Measurements from ENCODE around the gene KCNQ2.
"Not testable (repeated sequence)": the region's sequence is repeated elsewhere in the genome, so short reads cannot be mapped to it uniquely, and the experiment has no call there.

KCNQ2 gene

GRCh38 chr20:63488315-63489251, 16.1 kb upstream of the KCNQ2 start:
- DNase-seq: no peak

DNA sequence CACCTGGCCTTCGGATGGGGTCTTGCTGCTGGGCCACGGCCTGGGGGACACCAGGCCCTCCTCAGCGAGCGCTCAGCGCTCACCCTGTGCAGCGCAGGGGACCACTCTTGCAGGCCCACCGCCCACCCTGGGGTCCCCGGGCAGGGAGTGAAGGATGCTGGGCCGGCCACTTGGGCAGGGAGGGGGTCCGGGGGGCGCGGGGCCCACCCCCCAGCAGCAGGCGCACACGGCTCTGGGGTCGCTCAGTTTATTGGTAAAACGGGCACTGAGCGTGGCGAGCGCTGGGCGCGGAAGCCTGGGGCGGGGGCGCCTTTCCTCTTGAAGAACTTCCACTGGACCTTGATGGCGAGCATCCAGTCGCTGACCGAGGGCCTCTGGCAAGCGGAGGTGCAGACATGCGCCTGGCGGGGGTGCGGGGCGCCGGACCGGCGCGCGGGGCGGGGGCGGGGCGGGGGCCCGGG, 15.4 kb upstream of the KCNQ2 start:
- DNase-seq: no peak

- DNase-seq: no peak
Observed at GRCh38 chr20:63487116-63487764, 14.8 kb upstream of the KCNQ2 start.

GRCh38 chr20:63486300-63486855, 13.9 kb upstream of the KCNQ2 start:
- DNase-seq: no peak

DNA sequence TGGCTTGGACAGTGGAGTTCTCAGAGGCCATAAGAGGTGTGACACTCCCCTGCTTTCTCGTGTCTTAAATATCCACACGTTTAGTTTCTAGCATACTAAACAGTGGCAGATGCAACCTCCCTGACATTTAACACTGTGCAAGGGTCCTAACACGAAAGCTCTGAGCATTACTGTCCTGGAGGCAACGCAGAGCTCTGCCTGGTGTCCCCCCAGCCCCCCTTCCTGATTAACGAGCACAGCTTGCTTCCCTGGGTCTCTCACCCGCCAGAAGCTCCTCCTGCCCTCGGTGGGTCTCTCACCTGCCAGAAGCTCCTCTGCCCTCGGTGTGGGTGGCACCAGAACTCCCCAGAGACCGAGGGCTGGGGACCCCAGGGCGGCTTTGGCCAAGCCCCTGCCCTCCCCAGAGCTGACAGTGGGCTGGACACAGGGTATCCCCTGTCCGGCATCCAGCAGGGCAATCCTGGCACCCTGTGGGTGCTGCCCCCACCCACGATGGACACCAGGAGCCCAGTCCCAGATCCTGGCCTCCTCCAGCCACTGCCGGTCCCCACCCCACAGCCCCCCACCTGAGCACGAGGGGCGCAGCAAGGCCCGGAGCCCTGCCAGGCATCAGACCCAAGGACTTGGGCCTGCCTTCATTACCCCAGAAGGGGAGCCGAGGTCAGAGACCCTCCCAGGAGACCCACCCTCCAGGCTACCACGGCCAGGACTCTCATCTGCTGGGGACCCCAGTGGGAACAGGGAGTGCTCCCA, 12.4 kb upstream of the KCNQ2 start:
- no peak for DNase-seq

DNA sequence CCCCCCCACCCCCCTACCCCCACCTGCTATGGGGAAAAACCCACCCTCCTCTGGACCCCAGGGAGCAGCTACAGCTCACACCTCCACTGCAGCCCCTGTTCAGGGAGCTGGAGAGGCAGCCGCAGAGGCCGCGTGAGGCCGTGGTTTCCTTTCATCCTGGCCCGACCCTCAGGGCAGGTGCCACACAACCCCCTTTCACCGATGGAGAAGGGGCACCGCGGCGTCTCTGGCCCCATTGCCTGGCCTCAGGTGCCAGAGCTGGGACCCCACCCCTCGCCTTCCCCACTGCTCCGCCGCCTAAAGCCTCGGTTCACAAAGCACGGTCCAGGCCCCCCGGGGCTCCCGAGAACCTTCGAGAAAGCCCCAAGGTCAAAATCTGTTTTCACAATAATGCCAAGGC, 11.8 kb upstream of the KCNQ2 start:
- no peak for DNase-seq

DNA sequence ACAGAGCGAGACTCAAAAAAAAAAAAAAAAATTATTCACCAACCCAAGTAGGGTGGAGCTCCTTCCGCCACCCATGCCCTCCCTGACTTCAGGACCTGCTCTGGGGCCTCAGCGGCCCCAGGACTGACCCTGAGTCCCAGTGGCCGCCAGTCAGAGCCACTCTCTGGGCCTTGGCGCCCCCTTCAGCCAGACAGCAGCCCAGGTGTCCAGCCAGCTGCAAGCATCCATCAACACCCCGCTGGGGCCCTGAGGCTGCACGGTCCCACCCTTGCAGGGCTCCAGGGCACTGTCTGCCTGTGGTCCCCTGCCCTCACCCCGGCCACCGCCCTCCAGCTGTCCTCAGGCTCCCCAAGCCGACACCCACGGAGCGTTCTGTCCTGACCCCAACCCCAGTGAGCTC, 11.4 kb upstream of the KCNQ2 start:
- DNase-seq: no peak

- DNase-seq: no peak
Observed at GRCh38 chr20:63482021-63482587, 9.6 kb upstream of the KCNQ2 start.

GRCh38 chr20:63481503-63481902, 9.0 kb upstream of the KCNQ2 start:
- DNase-seq: no peak

GRCh38 chr20:63479695-63480419, 7.4 kb upstream of the KCNQ2 start:
- not testable (repeated sequence) for DNase-seq

- DNase-seq: no peak
Observed at GRCh38 chr20:63478346-63479302, 6.2 kb upstream of the KCNQ2 start.

GRCh38 chr20:63477944-63478343, 5.5 kb upstream of the KCNQ2 start:
- DNase-seq: no peak

DNA sequence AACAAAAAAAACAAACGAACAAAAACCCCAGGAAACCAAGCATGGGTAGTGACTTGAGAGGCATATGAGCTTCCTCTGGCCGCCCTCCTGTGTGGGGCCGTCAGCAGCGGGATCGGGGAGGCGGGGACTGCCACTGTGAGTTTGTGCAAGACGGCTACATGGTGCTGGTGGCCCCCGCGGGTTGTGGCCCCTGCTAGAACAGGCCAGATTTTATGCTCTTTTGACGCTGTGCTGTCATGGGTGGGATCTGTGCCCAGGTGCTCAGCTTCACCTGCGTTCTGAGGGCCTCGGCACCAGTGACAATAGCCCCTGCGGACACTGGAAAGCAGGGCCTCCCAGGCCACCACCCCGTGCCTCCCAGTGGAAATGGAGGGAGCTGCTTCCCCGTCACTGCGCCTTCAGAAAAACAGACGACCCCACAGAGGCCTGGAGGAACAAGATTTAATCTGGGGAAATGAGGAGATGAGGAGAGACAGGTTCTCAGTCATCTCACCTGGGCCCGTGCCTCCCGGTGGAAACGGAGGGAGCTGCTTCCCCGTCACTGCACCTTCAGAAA, 4.7 kb upstream of the KCNQ2 start:
- no peak for DNase-seq

DNA sequence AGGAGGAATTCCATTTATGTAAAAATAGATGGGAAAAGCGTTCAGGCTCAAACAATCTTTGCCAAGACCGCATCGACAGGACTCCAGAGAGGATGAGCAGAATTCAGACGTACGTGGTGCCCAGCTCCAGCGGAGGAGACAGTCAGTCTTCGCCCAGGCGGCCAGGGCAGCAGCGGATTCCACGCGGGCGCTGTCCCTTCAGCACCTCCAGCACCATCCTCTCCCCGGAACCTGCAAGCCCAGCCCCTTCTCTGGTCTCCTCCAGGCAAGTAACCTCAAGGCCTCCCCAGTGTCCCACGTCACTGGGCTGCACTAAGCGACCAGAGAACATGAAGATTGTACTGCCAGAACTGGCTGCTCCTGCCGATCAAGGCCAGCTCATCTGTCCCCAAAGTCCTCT, 2.8 kb upstream of the KCNQ2 start:
- DNase-seq: no peak

DNA sequence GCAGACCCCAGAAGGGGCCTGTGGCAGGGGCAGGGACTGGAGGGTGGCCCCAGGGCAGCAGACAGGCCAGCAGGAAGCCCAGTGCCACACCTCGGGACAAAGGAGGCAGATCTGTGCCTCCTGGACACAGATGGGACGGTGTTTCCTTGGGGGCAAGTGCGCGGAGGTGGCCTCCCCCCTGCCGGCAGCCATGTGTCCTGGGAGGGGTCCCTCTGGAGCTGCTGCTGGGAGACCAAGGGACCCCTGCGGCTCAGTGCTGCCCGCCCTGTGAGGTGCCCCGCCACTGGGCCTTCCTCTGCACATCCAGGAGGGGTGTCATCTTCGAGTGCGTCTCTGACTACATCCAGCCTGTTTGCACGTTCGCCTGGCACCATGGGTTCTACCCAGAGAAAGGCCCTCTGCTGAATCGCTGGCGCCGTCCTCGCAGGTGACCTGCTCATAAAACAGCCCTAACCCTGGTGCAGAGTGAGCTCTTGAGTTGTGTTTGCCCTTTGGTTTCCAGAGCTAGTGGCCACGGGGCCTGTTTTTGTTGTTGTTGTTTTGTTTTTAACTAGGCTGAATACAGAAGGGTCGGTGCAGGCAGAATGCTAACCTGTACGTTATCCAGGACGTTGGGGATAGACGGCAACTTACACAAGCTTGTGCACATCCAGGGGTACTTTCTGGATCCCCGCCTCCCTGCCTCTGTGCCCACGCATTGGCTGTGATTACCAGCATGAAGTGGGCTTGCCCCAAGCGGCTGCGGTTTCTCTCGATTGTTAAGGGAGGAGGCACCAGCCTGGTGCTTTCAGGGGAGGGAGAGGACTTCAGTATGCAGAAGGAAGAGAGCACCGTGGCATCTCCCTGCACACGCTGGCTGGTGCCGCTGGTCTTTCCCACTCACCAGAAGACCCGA, 1.3 kb upstream of the KCNQ2 start:
- DNase-seq: no peak

GRCh38 chr20:63472862-63473390, 471 bp upstream of the KCNQ2 start:
- DNase-seq: no peak

DNA sequence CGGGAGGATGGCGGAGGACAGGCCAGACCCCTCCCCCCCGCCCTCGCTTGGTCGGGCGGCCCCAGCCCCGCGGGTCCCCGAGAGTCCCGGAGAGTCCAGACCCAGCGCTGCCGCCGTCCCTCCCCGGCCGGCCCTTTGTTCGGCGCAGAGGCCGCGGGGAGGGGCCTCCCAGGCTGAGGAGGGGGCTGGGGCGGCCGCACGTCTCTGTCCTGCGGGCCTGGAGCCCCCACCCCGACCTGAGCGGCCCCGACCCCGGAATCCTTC, 806 bp downstream of the KCNQ2 start:
- no peak for DNase-seq

DNA sequence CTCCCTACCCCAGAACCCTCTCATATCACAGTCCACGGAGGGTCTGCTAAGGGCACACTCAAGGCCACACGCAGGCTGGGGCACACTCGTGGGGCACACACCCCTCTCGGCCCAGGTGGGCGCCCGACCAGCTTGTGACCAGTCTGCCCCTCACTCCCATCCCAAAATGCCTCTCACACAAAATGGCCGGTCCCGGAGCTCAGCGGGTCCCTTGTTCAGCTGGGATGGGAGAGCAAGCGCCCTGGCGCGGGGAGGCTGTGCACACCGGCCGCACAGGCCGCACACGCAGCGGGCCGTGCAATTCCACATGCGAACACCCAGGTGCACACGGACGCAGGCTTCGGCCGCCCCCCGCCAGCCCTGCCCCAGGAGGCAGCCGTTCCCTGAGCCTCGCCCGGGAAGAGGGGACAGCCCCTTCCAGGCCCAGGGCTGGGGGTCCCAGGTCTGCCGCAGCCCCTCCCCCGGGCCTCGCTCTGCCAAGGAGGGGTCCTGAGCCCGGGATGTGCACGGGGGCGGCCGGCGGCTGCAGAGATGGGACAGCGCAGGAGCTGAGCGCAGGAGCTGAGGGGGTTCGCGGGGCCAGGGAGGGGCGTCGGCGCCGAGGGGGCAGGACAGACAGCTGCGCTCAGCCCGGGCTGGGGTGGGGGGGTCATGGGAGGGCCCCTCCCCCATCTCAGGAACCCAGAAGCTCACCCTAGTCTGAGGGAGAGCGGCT, 1.3 kb downstream of the KCNQ2 start:
- no peak for DNase-seq

DNA sequence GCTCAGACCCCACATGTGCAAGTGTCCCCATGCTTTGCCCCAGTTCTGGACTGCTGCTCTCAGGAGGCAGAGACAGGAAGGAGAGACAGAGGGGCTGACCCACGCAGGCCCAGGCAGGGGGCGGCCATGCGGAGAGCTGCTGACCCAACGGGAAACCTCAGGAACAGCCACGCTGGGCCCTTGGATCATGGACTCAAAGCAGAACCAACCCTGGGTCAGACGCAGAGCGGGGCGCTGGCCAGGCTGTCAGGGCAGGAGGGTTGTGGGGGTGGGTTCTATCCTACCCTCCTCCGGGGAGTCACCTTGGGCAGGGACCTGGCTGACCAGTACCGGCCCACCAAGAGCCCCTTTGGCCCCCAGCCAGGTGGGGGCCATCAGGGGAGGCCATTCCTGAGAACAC, 2.0 kb downstream of the KCNQ2 start:
- no peak for DNase-seq

Measured in OCI-M1 (cell line).